Measurements from ENCODE around the gene FRMD4A.

DNA sequence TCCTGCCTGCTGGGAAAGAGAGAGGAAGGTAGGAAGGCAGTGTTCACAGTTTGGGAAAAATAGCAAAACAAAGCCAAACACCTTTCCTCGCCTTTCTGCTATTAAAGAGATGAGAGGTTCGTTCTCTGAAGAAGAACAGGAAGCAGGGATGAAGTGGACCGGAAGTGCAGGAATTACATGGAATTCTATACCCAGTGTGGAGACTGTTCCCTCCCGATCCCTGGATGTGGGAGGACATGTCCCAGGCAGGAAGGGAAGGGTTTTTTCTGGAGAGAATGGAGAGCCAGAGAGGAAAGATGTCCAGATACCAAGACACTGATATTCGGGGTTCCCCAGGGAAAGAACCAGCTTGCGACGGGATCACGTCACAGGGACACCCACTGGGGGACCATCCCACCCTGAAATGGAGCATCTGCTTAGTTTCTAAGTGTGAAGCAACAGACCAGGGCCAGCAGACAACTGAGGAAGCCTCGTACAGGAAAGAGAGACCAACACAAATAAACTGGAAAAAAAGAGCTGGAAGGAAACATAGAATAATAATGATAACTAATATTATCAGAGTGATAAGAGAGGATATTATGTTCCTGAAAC is 556.3 kb downstream of the FRMD4A start:
- no peak for TF ChIP-seq POLR2A (IDR thresholded peaks at IDR 0.05)
- TF ChIP-seq, protein P1, sequence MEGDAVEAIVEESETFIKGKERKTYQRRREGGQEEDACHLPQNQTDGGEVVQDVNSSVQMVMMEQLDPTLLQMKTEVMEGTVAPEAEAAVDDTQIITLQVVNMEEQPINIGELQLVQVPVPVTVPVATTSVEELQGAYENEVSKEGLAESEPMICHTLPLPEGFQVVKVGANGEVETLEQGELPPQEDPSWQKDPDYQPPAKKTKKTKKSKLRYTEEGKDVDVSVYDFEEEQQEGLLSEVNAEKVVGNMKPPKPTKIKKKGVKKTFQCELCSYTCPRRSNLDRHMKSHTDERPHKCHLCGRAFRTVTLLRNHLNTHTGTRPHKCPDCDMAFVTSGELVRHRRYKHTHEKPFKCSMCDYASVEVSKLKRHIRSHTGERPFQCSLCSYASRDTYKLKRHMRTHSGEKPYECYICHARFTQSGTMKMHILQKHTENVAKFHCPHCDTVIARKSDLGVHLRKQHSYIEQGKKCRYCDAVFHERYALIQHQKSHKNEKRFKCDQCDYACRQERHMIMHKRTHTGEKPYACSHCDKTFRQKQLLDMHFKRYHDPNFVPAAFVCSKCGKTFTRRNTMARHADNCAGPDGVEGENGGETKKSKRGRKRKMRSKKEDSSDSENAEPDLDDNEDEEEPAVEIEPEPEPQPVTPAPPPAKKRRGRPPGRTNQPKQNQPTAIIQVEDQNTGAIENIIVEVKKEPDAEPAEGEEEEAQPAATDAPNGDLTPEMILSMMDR (IDR thresholded peaks at IDR 0.05) = no peak

Data from heart left ventricle (tissue), 13 donors.